ENCODE measurements around the gene EIF4G3.

GRCh38 chr1:21069549-21069948, 107.1 kb downstream of the EIF4G3 start:
- TF ChIP-seq CTCF (IDR thresholded peaks at IDR 0.05) (no peak), POLR2A (IDR thresholded peaks at IDR 0.05) (no peak)
